DMS114 treated with DMSO at 0.1 percent for 48 hours (cell line): ENCODE measurements around the gene RREB1.
A peak's percentile ranks its signal among the peaks of the same experiment; 100 is the strongest.

ENCODE experiments used
- DNase-seq: peaks from one replicate; lab custom pipeline; 2025; ENCODE audit not compliant: unreplicated experiment; lab: John Stamatoyannopoulos, UW

RREB1 gene

GRCh38 chr6:7107578-7108195 is at the start of gene RREB1:
Gene RREB1, plus strand, starts transcription at chr6:7107961. Its CDS starts 73,951 bp downstream, at chr6:7181912.
- peak; percentile 66 for DNase-seq

DNA sequence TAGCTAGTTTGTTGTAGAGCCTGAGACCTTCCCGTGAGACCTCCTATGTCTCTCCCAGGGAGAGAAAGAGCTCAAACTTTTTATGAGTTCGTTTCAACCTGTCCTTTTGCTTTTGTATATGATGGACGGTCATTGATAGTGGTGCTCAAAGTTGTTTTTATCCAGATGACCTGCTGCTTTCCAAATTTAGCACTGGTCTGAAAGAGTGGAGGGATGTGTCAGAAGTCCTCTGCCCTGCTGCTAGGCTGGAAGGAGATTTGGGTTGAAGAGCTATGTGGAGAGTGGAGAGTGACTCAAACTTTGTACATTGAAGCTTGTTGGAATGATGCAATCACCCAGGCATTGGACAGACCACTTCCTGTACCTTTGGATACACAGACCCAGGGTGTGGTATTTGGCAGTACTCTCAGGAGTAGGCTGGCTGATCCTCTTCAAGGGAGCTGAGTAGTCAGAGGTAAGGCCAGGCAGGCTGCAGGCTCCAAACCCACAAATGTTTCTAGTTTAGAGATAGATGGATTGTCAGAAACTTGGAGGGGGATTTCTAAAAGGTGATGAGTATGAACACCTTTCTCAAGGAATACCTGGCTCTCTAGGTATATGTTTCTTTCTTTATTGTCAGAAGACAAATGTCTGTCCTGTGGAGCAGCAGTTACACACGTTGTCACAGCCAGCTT is 49.4 kb upstream of the RREB1 start:
- DNase-seq, result no peak

- DNase-seq, result no peak
Measured at GRCh38 chr6:7060769-7061516, 46.8 kb upstream of the RREB1 start.

GRCh38 chr6:7062451-7063162 is 45.2 kb upstream of the RREB1 start:
- DNase-seq, result no peak

DNA sequence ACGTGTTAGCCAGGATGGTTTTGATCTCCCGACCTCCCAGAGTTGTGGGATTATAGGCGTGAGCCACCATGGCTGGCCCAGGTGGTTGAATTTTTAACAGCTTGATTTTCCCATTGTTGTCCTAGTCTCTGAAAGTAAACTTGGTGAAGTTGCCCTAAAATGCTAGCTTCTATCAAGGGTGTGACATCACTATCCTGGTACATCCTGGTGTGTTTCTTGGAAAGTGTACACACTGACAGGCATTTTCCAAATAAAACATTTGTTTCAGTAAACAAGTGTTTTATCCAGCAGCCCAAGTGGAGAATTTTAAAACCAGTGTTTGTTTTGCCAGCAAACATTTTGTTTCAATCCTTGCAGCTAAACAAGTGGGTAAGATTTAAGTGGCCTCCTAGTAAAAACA is 40.5 kb upstream of the RREB1 start:
- no peak for DNase-seq

DNA sequence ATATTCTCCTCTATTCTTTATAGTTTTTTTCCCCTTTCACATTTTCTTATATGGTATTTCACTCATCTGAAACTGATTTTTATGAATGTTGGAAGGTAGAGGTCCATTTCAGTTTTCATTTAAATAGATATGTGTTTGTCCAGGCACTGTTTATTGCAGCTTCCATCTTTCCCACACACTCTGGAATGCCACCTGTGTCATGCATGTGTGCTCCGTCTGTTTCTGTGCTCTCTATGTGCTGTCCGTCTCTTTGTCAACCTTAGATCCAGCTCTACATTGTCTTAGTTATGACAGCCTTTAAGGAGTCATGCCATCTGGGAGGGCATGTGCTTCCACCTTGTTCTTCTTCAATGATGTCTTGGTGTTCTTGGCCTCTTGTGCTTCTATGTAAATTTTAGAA is 36.4 kb upstream of the RREB1 start:
- no peak for DNase-seq

GRCh38 chr6:7073082-7073820 is 34.5 kb upstream of the RREB1 start:
- DNase-seq, result no peak

DNA sequence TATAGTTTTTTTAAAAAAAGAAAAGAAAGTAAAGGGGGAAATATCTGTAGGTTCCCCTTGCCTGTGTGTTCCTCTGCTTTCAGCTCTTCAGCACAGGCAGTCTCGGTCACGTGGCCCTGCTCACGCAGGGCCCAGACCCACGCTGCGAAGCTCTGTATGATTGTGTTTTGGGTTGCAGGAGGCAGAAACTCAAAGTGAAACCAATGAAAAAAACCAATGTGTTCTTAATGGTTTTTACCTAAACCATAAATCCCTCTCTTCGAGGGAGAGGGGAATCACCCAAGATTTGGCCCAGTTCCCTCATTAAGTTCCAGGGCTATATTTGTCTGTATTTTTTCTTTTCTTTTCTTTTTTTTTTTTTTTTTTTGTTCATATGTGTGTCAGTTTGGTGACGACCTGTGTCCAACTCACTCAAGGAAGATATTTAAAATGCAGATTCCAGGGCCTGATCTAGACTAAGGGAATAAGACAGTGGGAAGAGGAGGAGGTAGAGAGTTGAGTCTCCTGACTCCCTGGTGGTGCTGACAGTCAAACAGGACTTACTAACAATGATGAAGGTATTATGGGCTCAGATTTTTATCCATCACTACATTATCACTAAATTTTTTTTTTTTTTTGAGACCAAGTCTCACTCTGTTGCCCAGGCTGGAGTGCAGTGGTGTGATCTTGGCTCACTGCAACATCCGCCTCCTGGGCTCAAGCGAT is 33.8 kb upstream of the RREB1 start:
- DNase-seq, result no peak

DNA sequence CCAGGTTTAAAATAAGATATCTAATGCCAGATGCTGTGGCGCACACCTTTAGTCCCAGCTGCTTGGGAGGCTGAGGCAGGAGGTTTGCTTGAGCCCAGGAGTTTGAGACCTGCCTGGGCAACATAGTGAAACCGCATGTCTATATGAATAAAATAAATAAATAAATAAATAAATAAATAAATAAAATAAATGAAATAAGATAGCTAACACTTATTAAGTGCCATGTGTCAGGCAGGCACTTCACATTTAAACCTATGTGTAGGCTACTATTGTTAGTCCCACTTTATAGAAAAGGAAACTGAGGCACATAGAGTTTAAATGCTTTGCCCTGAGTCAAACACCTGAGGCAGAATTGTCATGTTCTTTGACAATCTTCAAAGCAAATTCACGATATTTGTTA is 32.9 kb upstream of the RREB1 start:
- DNase-seq, result no peak

DNA sequence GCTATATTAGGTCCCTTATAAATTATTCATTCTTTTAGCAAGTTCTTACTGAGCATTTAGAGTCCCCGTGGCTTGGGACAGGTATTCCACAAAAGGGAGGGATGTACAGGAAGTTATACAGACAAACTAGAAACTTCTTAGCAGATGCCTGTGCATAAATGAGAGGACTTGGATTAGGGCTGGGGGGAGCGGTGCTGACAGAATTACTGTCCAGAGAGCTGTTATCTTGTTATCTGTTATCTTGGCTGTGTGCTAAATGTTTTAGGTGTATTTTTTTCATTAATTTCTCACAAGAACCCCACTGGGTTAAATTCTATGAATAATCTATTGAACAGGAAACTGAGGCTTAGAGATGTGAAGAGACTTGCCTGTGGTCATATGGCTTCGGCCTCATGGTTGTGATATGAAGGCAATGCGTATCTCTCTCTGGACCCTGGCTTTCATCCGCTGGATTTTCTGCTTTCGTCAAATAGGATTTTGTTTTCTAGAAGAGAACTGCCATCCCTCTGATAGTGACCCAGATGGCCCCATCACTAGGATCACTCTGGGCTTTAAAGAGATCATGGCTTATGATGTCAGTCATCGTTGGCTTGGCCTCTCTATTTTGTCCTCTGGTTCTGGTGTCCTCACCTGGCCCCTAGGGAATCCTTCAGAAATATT is 32.3 kb upstream of the RREB1 start:
- no peak for DNase-seq

- DNase-seq, result no peak
Measured at GRCh38 chr6:7077856-7078255, 29.9 kb upstream of the RREB1 start.

- no peak for DNase-seq
Measured at GRCh38 chr6:7078856-7079255, 28.9 kb upstream of the RREB1 start.

- DNase-seq, result no peak
Measured at GRCh38 chr6:7080311-7080710, 27.4 kb upstream of the RREB1 start.

DNA sequence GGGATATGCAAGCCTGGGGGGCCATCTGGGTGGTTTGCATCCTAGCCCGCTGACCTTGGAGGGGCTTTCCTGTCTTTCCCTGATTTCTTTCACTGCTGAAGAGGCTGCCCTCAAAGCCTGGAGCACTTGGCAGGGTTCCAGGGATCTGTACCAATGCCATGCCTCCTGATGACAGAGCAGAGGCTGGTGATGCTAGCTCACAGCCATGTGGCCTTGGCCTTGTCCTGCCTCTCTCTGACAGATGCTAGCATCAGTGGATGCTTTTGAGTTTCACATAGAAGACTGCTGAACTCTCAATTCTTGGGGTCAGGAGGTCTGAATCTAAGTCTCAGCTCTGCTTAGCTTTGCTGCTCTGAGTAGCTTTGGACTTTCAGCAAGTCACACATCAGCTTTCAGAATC is 21.9 kb upstream of the RREB1 start:
- DNase-seq, result no peak

GRCh38 chr6:7086488-7086887 is 21.3 kb upstream of the RREB1 start:
- no peak for DNase-seq

DNA sequence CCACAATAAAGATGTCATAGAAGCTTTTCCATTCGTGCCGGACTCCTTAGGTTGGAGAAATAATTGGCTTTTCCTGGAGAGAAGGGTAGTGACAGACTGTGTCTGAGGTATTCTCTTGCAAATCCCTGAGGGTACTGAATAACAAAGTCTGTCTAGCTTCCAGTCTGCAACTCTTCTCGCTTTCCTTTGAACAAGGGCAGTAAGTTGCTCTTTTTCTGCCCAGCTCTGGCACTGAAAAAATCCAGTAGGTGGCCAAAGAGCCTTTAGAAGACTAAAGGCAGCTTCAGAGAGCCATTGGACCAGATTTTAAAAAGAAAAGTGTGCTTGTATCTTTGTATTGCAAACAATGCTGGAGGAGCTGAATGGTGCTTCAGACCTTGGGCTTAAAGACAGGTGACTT is 20.7 kb upstream of the RREB1 start:
- no peak for DNase-seq

- no peak for DNase-seq
Measured at GRCh38 chr6:7087491-7087979, 20.2 kb upstream of the RREB1 start.

DNA sequence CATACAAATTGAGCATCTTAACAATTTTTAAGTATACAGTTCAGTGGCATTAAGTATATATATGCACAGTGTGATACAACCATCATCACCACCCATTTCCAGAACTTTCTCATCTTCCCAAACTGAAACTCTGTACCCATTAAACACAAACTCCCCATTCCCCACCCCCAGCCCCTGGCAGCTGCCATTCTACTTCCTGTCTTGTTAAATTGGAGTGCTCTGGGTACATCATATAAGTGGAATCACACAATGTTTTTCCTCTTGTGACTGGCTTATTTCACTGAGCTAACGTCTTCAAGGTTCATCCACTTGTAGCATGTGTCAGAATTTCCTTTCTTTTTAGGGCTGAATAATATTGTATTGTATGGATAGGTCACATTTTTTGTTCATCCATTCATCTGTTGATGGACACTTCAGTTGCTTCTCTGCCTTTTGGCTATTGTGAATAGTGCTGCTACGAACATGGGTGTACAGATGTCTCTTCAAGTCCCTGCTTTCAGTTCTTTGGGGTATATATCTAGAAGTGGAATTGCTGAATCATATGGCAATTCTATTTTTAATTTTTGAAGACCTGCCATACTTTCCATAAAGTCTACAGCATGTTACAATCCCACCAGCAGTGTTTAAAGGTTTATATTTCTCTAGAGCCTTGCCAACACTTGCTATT is 19.6 kb upstream of the RREB1 start:
- DNase-seq, result no peak

GRCh38 chr6:7098993-7099392 is 8.8 kb upstream of the RREB1 start:
- DNase-seq, result no peak
